ENCODE data around the gene BAG3. TPM values are rescaled to one million over a fixed set of nuclear protein-coding genes. Genes with fewer than 3 reads are reported as not detected.

The BAG3 gene
- total and polyA plus RNA-seq, 2 of the 8 experiments (the other 6 are each of a cell fraction or from before 2014, with no cell fraction given) = 3.5 to 13.3 TPM

- no peak overlapping the region for H2BK5ac ChIP-seq (ENCODE audit: low read depth, low read length)
- H3K14ac ChIP-seq (ENCODE audit: insufficient read length) = no peak overlapping the region
- no peaks in the 10 kb centered on the region for H3K79me2 ChIP-seq (ENCODE audit: control insufficient read depth in 1 of 2, insufficient read depth in 2 of 2, low read length in 2 of 2)
- FAIRE-seq (no peak), DNase-seq (ENCODE audit: low read depth in 1 of 2, low spot score in 2 of 2) (no peak)
- CTCF ChIA-PET (ENCODE audit: partially characterized antibody) = interaction anchor here (0.6 to 4.8 kb wide), 4 partner anchors 8 to 234 kb away, joined by 3 to 19 read pairs (median 4); no protein-coding TSS in a partner anchor
- no peak overlapping the region for H3K18ac ChIP-seq (ENCODE audit: extremely low read depth, low read length)
- no peaks in the 10 kb centered on the region for H4K20me1 ChIP-seq (replicated peaks in 1 of 2; ENCODE audit: control insufficient read depth in 1 of 2, insufficient read depth in 2 of 2, low read length in 2 of 2)
- H2BK15ac ChIP-seq (ENCODE audit: low read length) = no peak overlapping the region
- no peak overlapping the region for H4K8ac ChIP-seq (ENCODE audit: extremely low read depth, insufficient read depth, low read length)
- H3K4me3 ChIP-seq (ENCODE audit: extremely low read depth in 1 of 4, insufficient read depth in 2 of 4, low read depth in 3 of 4, low read length in 4 of 4) = no peak overlapping the region
- H3K27ac ChIP-seq (ENCODE audit: low read depth, low read length) = no peak overlapping the region
- no peak overlapping the region for H2AFZ ChIP-seq (ENCODE audit: low read length)
- H2BK12ac ChIP-seq (ENCODE audit: low read depth, low read length) = no peak overlapping the region
- H4K5ac ChIP-seq (ENCODE audit: insufficient read length, low read depth, low read length) = no peak overlapping the region
- H4K91ac ChIP-seq (replicated peaks; ENCODE audit: insufficient read length, low read length) = no peak overlapping the region
- H2BK20ac ChIP-seq (ENCODE audit: low read length) = no peak overlapping the region
- no peaks in the 10 kb centered on the region; a peak in 2 of 4 replicates for H3K9me3 ChIP-seq (ENCODE audit: insufficient read depth in 2 of 2, low read depth in 1 of 2, low read length in 1 of 2)
- H2AK5ac ChIP-seq (ENCODE audit: low read depth, low read length) = no peak overlapping the region
- H3K9ac ChIP-seq (replicated peaks in 1 of 4; ENCODE audit: extremely low read depth in 1 of 4, low read depth in 3 of 4, low read length in 3 of 4) = no peak overlapping the region
- H2BK120ac ChIP-seq (replicated peaks; ENCODE audit: low read depth, low read length) = no peak overlapping the region
- H3K23me2 ChIP-seq (ENCODE audit: low read depth, low read length) = no peaks in the 10 kb centered on the region
- H3K36me3 ChIP-seq (ENCODE audit: control insufficient read depth in 2 of 4, insufficient read depth in 4 of 4, low read length in 3 of 4) = peaks cover 0 to 9% (median 4%) of the 10 kb centered on the region in 4 experiments; a peak in 3 of 8 replicates
- TF ChIP-seq CBX8 (IDR thresholded peaks at IDR 0.05; ENCODE audit: borderline replicate concordance, low read depth, low read length) (no peak), POU5F1 (IDR thresholded peaks at IDR 0.05; ENCODE audit: low read depth, low read length) (no peak), MAFK (IDR thresholded peaks at IDR 0.05; ENCODE audit: low read depth, low read length) (no peak), KDM4A (IDR thresholded peaks at IDR 0.05; ENCODE audit: low read depth, low read length, severe bottlenecking) (no peak), TAF7 (optimal IDR thresholded peaks at IDR 0.05; ENCODE audit: borderline replicate concordance, low read depth, low read length) (no peak)
- no peaks in the 10 kb centered on the region for H3K27me3 ChIP-seq (replicated peaks in 1 of 4; ENCODE audit: control insufficient read depth in 3 of 4, extremely low read depth in 1 of 4, insufficient read depth in 3 of 4, low read length in 3 of 4)
- no peak overlapping the region for H3K56ac ChIP-seq (replicated peaks; ENCODE audit: insufficient read length, low read depth, low read length)
- peaks cover 0 to 2% (median 0%) of the 10 kb centered on the region in 4 experiments; a peak in 2 of 7 replicates for H3K4me1 ChIP-seq (replicated peaks in 1 of 4; ENCODE audit: control insufficient read depth in 3 of 4, insufficient read depth in 4 of 4, low read length in 3 of 4)
- no peak overlapping the region for H3K4ac ChIP-seq (replicated peaks; ENCODE audit: insufficient read length, low read depth, low read length)
- POLR2A ChIA-PET (ENCODE audit: partially characterized antibody) = no interaction called here
- no peak overlapping the region for H3K23ac ChIP-seq (ENCODE audit: insufficient read length)
- WGBS, 2 experiments (ENCODE audit: extremely low coverage in 1 of 2, insufficient coverage in 1 of 2, insufficient read length in 1 of 2, insufficient replicate concordance in 2 of 2, low coverage in 1 of 2, low lambda C conversion rate in 2 of 2, missing lambda C conversion rate in 1 of 2) = 94% methylated on average over 13 of the region's 13 CpGs; no CpG with 5 or more reads in 1 of the 2 experiments
- H3K4me2 ChIP-seq (ENCODE audit: insufficient read depth in 1 of 2, low read depth in 2 of 2, low read length in 2 of 2) = no peak overlapping the region
- H3K79me1 ChIP-seq (ENCODE audit: low read depth, low read length) = no peaks in the 10 kb centered on the region
Observed at GRCh38 chr10:119677904-119678755, 26.9 kb downstream of the BAG3 start.

Measured in H1 (cell line).